Neutrophil (primary cell): Measurements from ENCODE around the gene TMUB1.

Experiments used
- H3K27ac ChIP-seq: fragments of 200-600 bp; sonication (generic); 2 replicates; pipeline ENCODE4 v1.5.1; 2016; ENCODE audit warnings: mild to moderate bottlenecking, moderate library complexity
- H3K27me3 ChIP-seq: fragments of 200-600 bp; sonication (generic); 2 replicates; pipeline ENCODE4 v1.6.0; 2016; ENCODE audit warnings: mild to moderate bottlenecking
- H3K36me3 ChIP-seq: fragments of 200-600 bp; sonication (generic); 2 replicates; pipeline ENCODE4 v1.5.1; 2017
- H3K4me1 ChIP-seq, 2 experiments: fragments of 200-600 bp in 1 of 2; sonication (generic) in 1 of 2; 1 replicate in 1 of 2; 2 replicates in 1 of 2; pipeline versions ENCODE4 v1.5.1 to v1.6.1; 2013 to 2016; ENCODE audit warnings: low read depth in 1 of 2, low read length in 1 of 2, mild to moderate bottlenecking in 1 of 2, moderate library complexity in 1 of 2; ENCODE audit not compliant: control insufficient read depth in 1 of 2, insufficient read depth in 1 of 2
- H3K4me3 ChIP-seq, 2 experiments: fragments of 200-600 bp in 1 of 2; sonication (generic) in 1 of 2; 1 replicate in 1 of 2; 2 replicates in 1 of 2; pipeline ENCODE4 v1.5.1; 2013 to 2016; ENCODE audit warnings: low read depth in 1 of 2, low read length in 1 of 2, mild to moderate bottlenecking in 1 of 2, moderate library complexity in 1 of 2
- H3K9me3 ChIP-seq: fragments of 200-600 bp; sonication (generic); 2 replicates; pipeline ENCODE4 v1.5.1; 2016
- TF ChIP-seq, protein P1 (sequence below): fragments of 200-600 bp; sonication (generic); IDR thresholded peaks from 2 replicates; pipeline ENCODE4 v1.5.1; 2016; ENCODE audit warnings: antibody characterized with exemption

TMUB1 gene, protein sequence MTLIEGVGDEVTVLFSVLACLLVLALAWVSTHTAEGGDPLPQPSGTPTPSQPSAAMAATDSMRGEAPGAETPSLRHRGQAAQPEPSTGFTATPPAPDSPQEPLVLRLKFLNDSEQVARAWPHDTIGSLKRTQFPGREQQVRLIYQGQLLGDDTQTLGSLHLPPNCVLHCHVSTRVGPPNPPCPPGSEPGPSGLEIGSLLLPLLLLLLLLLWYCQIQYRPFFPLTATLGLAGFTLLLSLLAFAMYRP

DNA sequence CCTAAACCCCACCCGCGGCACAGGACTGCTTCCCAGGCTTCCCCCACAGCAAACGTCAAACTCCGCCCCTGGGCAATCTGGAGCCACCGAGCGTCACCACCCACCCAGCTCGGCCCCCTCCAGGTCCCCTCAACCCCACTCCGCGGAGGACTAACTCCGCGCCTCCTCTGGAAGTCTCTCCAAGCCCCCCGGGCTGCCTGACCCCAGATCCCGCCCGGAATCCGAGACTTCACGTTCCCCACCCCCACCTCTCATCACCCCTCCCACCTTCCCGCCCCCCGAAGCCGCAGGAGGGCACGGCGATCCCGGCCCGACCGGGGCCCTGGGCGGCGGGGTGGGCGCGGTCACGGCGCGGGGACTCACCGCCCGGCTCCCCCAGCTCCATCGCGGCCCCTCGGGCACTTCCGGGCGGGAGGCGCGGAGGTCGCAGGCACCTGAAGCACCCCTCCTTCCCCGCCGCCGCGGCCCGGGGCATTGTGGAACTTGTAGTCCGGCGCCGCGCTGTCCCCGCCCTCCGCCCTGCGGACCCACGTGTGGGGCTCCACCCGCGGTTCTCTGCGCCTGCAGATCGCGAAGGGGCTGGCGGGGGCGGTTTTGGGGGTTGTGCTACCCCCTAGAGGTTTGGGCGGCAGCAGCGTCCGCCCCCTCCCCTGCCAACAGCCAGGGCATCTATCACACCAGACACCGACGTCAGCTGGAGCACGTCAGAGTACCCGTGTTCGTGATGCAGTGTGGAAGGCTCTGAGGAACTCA lies at the start of gene TMUB1:
TMUB1 (minus strand) TSS at position 423 of the 753 bp plus-strand sequence. CDS start 930 bp downstream, outside the sequence.
- Histone ChIP-seq H3K27me3 (peaks cover 40% of the 10 kb centered on the region), H3K27ac (peak within 1 kb of the TSS; percentile 68), H3K36me3 (peaks cover 6% of the 10 kb centered on the region), H3K4me3 (peak within 1 kb of the TSS; percentile 59 to 84), H3K9me3 (no peaks in the 10 kb centered on the region), H3K4me1 (peaks cover 55 to 63% of the 10 kb centered on the region in 2 experiments)
- TF ChIP-seq, protein P1, sequence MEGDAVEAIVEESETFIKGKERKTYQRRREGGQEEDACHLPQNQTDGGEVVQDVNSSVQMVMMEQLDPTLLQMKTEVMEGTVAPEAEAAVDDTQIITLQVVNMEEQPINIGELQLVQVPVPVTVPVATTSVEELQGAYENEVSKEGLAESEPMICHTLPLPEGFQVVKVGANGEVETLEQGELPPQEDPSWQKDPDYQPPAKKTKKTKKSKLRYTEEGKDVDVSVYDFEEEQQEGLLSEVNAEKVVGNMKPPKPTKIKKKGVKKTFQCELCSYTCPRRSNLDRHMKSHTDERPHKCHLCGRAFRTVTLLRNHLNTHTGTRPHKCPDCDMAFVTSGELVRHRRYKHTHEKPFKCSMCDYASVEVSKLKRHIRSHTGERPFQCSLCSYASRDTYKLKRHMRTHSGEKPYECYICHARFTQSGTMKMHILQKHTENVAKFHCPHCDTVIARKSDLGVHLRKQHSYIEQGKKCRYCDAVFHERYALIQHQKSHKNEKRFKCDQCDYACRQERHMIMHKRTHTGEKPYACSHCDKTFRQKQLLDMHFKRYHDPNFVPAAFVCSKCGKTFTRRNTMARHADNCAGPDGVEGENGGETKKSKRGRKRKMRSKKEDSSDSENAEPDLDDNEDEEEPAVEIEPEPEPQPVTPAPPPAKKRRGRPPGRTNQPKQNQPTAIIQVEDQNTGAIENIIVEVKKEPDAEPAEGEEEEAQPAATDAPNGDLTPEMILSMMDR = no peak

DNA sequence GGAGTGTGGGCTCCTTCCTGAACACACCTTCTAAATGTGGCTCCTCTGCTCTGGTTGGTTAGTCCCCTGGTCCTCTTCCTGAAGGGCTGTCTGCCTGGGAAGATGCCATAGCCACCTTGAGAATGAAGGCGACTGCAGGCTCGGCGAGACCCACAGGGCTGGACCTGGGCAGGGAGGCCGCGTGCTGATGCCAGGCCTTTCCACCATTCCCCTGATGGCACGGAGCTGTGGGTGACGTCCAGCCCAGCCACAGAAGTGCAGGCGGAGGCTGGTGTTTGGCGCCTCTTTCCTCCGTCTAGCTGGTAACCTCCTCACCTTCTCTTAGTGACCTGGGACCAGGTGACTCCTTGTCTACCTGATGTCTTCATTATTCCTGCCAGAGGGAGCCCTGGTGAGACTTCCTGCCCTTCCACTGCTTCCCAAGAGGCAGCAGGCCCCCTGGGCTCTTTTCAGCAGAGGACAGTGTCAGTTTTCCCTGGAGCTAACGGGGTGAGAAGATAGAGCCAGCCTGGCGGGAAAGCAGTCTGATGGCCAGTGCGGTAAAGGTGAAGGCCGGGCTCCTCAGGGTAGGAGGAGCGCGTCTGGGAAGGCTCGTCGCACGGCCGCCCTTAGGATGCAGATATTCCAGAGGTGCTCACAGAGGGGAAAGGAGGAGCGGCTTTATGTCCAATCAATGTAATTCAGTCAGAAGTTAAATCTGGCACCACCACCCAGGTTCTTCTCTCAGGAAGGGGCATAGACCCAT lies 49.3 kb upstream of the TMUB1 start:
- TF ChIP-seq, protein P1 = no peak
- H3K27me3 ChIP-seq = no peaks in the 10 kb centered on the region
- H3K9me3 ChIP-seq = no peaks in the 10 kb centered on the region
- H3K4me3 ChIP-seq = no peak overlapping the region
- no peaks in the 10 kb centered on the region for H3K4me1 ChIP-seq
- H3K27ac ChIP-seq = no peak overlapping the region
- peaks cover 15% of the 10 kb centered on the region for H3K36me3 ChIP-seq

DNA sequence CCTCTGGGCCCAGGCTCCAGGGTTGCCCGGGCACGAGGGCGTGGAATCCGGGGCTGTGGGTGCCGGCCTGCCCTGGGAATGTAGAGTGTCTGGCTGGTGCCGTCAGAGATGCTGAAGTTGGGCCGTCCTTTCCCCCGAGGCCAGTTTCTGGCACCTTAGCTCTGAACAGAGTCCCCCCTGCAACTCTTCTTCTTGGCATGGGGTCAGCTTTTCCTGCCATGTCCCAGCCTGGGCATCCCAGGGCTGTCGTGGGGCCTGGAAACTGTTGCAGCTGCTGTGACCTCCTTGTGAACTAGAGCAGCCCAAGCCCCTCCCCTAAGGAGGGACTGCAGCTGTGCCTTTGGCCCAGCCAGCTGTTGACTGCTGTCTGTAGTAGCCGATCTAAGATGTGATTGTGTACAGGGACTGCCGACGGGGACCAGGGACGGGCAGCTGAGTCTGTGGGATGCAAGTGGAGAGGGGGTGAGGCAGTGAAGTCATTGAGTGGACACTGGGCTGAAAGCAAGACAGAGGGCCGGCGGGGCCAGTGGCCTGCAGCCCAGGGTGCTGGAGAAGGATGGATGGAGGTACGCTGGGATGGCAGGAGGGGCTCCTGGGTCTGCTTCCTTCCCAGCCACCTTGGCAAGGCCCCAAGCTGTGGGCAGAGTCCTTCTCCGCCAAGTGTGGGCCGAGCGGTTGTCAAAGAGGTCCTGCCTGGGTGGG lies 48.5 kb upstream of the TMUB1 start:
- no peak overlapping the region for H3K27ac ChIP-seq
- H3K27me3 ChIP-seq = no peaks in the 10 kb centered on the region
- peaks cover 15% of the 10 kb centered on the region for H3K36me3 ChIP-seq
- no peaks in the 10 kb centered on the region for H3K9me3 ChIP-seq
- H3K4me3 ChIP-seq = no peak overlapping the region
- no peaks in the 10 kb centered on the region for H3K4me1 ChIP-seq
- TF ChIP-seq, protein P1 = no peak

DNA sequence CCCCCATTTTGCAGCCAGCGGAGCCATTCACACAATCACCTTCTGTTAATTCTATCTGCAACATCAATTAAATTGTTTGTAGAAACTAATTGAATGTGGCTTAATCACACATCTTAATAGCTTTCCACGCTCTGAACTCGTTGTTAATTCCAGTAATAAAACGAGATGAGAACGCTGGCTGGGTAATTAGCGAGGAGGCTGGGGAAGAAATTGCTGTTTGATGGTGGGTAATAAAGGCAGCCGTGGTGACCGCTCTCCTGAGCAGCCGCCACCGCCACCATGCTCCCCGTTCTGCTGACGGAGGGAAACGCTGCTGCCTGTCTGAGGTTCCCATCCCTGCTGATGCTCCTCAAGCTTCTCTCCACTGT lies 47.9 kb upstream of the TMUB1 start:
- H3K4me3 ChIP-seq = no peak overlapping the region
- H3K4me1 ChIP-seq = no peaks in the 10 kb centered on the region
- no peaks in the 10 kb centered on the region for H3K9me3 ChIP-seq
- H3K36me3 ChIP-seq = peaks cover 12% of the 10 kb centered on the region
- no peak overlapping the region for H3K27ac ChIP-seq
- H3K27me3 ChIP-seq = no peaks in the 10 kb centered on the region
- TF ChIP-seq, protein P1 = no peak

DNA sequence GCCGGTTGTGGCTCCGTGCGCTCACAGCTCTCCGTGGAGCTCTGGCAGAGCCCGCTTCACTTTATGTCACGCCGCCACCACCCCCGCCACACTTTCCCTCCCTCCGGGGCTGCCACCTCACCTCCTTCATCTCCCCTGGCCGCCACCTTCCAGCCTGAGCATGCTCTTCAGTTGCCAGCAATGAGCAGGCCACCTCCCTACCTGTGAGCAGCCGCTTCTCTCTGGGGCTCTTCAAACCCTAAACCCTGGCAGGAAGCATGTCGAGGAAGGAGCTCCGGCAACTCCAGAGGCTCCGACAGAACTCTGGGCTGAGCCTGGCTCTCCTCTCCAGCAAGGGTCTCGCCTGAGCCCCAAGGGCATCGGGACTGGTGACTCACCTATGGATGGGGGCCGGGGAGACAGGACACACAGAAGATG lies 47.5 kb upstream of the TMUB1 start:
- TF ChIP-seq, protein P1 = no peak
- Histone ChIP-seq H3K27me3 (no peaks in the 10 kb centered on the region), H3K4me1 (no peaks in the 10 kb centered on the region), H3K9me3 (no peaks in the 10 kb centered on the region), H3K27ac (no peak overlapping the region), H3K4me3 (no peak overlapping the region), H3K36me3 (peaks cover 12% of the 10 kb centered on the region)
